GM23248 (cell line): ENCODE data around the gene RHOXF1.
"Not testable (repeated sequence)": the region's sequence is repeated elsewhere in the genome, so short reads cannot be mapped to it uniquely, and the experiment has no call there.

Experiments
- EZH2 ChIP-seq: fragments of 200-600 bp; sonication (generic); IDR thresholded peaks from 2 replicates; pipeline ENCODE4 v1.6.1; 2018; ENCODE audit warnings: antibody characterized with exemption, mild to moderate bottlenecking; ENCODE audit not compliant: insufficient read depth, poor library complexity, severe bottlenecking
- EZH2phosphoT487 ChIP-seq: fragments of 200-600 bp; sonication (generic); IDR thresholded peaks from 2 replicates; pipeline ENCODE4 v1.6.1; 2018; ENCODE audit warnings: antibody characterized with exemption, moderate library complexity, mild to moderate bottlenecking, low read depth; ENCODE audit not compliant: insufficient read depth

- not testable (repeated sequence) for TF ChIP-seq EZH2phosphoT487, EZH2
These were observed 30.0 kb downstream of the RHOXF1 start for GRCh38 chrX:120085553-120086185.
